ENCODE measurements around the gene MYH14.

The MYH14 gene

GRCh38 chr19:50210425-50210824 lies 7.0 kb downstream of the MYH14 start:
- H3K27ac ChIP-seq, result no peak overlapping the region
- no peak for TF ChIP-seq ZFX (IDR thresholded peaks at IDR 0.05)
- TF ChIP-seq, protein P1, sequence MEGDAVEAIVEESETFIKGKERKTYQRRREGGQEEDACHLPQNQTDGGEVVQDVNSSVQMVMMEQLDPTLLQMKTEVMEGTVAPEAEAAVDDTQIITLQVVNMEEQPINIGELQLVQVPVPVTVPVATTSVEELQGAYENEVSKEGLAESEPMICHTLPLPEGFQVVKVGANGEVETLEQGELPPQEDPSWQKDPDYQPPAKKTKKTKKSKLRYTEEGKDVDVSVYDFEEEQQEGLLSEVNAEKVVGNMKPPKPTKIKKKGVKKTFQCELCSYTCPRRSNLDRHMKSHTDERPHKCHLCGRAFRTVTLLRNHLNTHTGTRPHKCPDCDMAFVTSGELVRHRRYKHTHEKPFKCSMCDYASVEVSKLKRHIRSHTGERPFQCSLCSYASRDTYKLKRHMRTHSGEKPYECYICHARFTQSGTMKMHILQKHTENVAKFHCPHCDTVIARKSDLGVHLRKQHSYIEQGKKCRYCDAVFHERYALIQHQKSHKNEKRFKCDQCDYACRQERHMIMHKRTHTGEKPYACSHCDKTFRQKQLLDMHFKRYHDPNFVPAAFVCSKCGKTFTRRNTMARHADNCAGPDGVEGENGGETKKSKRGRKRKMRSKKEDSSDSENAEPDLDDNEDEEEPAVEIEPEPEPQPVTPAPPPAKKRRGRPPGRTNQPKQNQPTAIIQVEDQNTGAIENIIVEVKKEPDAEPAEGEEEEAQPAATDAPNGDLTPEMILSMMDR (conservative IDR thresholded peaks at IDR 0.05), result no peak

- H3K27ac ChIP-seq, result no peak overlapping the region
- TF ChIP-seq, protein P1 (conservative IDR thresholded peaks at IDR 0.05), result no peak
- no peak for TF ChIP-seq ZFX (IDR thresholded peaks at IDR 0.05)
Observed at GRCh38 chr19:50213925-50214324, 10.5 kb downstream of the MYH14 start.

DNA sequence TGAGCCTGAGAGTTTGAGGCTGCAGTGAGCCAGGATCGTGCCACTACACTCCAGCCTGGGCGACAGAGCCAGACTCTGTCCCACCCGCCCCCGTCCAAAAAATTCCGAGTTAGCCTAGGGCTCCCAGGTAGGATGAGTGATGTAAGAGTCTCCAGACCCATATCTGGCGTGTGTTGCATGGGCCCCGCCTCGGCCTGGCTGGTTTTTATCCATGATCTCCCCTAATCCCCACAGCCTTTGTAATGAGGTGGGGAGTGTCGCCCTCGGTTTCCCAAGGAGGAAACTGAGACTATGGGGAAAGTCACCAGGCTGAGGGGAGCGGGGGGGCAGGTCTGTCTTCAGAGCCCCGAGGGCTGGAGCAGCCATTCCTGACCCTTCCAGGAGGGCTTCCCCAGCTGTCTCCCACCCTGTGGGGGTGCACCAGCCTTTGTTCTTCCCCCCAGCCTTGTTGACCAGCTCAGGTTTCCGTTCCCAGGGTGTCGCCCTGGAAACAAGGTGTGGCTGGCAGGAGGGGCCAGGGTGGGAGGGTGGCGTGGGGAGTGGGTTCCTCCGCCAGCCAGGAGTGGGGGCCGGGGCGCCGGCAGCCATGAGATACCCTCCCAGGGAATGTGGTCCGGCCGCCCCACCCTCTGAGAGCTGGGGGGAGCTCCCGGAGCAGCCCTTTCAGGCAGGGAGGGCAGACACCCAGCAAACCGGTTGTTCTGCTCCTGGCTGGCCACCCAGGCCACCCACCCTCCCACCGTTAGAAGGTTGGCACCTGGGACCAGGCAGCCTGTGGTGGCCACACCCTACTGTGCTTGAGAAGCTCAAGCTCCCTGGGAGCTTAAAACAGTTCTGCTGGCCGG lies 11.5 kb downstream of the MYH14 start:
- no peak for TF ChIP-seq ZFX (IDR thresholded peaks at IDR 0.05)
- TF ChIP-seq, protein P1 (conservative IDR thresholded peaks at IDR 0.05), result no peak
- H3K27ac ChIP-seq, result no peak overlapping the region

- no peak for TF ChIP-seq ZFX (IDR thresholded peaks at IDR 0.05)
- TF ChIP-seq, protein P1 (conservative IDR thresholded peaks at IDR 0.05), result no peak
- no peak overlapping the region for H3K27ac ChIP-seq
Observed at GRCh38 chr19:50215820-50216219, 12.4 kb downstream of the MYH14 start.

GRCh38 chr19:50221087-50221486 lies 17.7 kb downstream of the MYH14 start:
- no peak for TF ChIP-seq ZFX (IDR thresholded peaks at IDR 0.05)
- TF ChIP-seq, protein P1 (conservative IDR thresholded peaks at IDR 0.05), result no peak
- no peak overlapping the region for H3K27ac ChIP-seq

- H3K27ac ChIP-seq, result no peak overlapping the region
- TF ChIP-seq ZFX (IDR thresholded peaks at IDR 0.05), result no peak
- TF ChIP-seq, protein P1 (conservative IDR thresholded peaks at IDR 0.05), result no peak
Observed at GRCh38 chr19:50222691-50223438, 19.4 kb downstream of the MYH14 start.

- no peak overlapping the region for H3K27ac ChIP-seq
- TF ChIP-seq, protein P1 (conservative IDR thresholded peaks at IDR 0.05), result no peak
- TF ChIP-seq ZFX (IDR thresholded peaks at IDR 0.05), result no peak
Observed at GRCh38 chr19:50223439-50223716, 20.0 kb downstream of the MYH14 start.
